Measurements from ENCODE around the gene AUTS2. TPM values are rescaled to one million over a fixed set of nuclear protein-coding genes. Genes with fewer than 3 reads are reported as not detected.

The AUTS2 gene
- total and polyA plus RNA-seq, 2 experiments from 2014 or later, result 32.0 to 91.0 TPM

GRCh38 chr7:70243443-70243842 lies 645.2 kb downstream of the AUTS2 start:
- Histone ChIP-seq H3K9me2 (ENCODE audit: insufficient read depth) (no peaks in the 10 kb centered on the region), H4K20me1 (replicated peaks; ENCODE audit: insufficient read depth) (no peaks in the 10 kb centered on the region), H2AFZ (no peak overlapping the region), H3K27me3 (ENCODE audit: insufficient read depth) (no peaks in the 10 kb centered on the region), H3K36me3 (ENCODE audit: insufficient read depth) (no peaks in the 10 kb centered on the region), H3K4me2 (no peak overlapping the region), H3K27ac (ENCODE audit: low read depth) (no peak overlapping the region), H3K4me3 (no peak overlapping the region), H3K4me1 (ENCODE audit: insufficient read depth) (peaks cover 19% of the 10 kb centered on the region), H3F3A (replicated peaks; ENCODE audit: low read depth) (no peaks in the 10 kb centered on the region), H3K79me2 (replicated peaks; ENCODE audit: insufficient read depth) (no peaks in the 10 kb centered on the region)
- DNase-seq (ENCODE audit: low spot score) (no peak), ATAC-seq (no peak)
- no peak overlapping the region for H3K4me3 Mint-ChIP-seq
- no peaks in the 10 kb centered on the region for H3K36me3 Mint-ChIP-seq (ENCODE audit: low read depth)
- H3K9me3 Mint-ChIP-seq, result peaks cover 6% of the 10 kb centered on the region; the same call in 2 of the 3 replicates
- H3K27me3 Mint-ChIP-seq (ENCODE audit: insufficient read depth, low read depth, poor library complexity), result peaks cover 6% of the 10 kb centered on the region
- peaks cover 12% of the 10 kb centered on the region for H3K4me1 Mint-ChIP-seq
- H3K27ac Mint-ChIP-seq, result no peak overlapping the region
- TF ChIP-seq STAT1 (IDR thresholded peaks at IDR 0.05; ENCODE audit: unreplicated experiment), result no peak
- no peak for TF ChIP-seq EZH2 (IDR thresholded peaks at IDR 0.05; ENCODE audit: low read depth, unreplicated experiment)
- no peak for TF ChIP-seq EZH2phosphoT487 (IDR thresholded peaks at IDR 0.05; ENCODE audit: unreplicated experiment)
- no peak for TF ChIP-seq NANOG (IDR thresholded peaks at IDR 0.05; ENCODE audit: borderline replicate concordance)
- no peak for TF ChIP-seq CREB1 (CRISPR knock-in tag; IDR thresholded peaks at IDR 0.05; ENCODE audit: low read depth)
- no peak for TF ChIP-seq ZNF331 (CRISPR knock-in tag; IDR thresholded peaks at IDR 0.05; ENCODE audit: low read depth)
- no peak for TF ChIP-seq REST (IDR thresholded peaks at IDR 0.05; ENCODE audit: unreplicated experiment)
- no peak for TF ChIP-seq POLR2AphosphoS5 (IDR thresholded peaks at IDR 0.05; ENCODE audit: low read depth)
- TF ChIP-seq, protein P1, sequence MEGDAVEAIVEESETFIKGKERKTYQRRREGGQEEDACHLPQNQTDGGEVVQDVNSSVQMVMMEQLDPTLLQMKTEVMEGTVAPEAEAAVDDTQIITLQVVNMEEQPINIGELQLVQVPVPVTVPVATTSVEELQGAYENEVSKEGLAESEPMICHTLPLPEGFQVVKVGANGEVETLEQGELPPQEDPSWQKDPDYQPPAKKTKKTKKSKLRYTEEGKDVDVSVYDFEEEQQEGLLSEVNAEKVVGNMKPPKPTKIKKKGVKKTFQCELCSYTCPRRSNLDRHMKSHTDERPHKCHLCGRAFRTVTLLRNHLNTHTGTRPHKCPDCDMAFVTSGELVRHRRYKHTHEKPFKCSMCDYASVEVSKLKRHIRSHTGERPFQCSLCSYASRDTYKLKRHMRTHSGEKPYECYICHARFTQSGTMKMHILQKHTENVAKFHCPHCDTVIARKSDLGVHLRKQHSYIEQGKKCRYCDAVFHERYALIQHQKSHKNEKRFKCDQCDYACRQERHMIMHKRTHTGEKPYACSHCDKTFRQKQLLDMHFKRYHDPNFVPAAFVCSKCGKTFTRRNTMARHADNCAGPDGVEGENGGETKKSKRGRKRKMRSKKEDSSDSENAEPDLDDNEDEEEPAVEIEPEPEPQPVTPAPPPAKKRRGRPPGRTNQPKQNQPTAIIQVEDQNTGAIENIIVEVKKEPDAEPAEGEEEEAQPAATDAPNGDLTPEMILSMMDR (conservative IDR thresholded peaks at IDR 0.05; ENCODE audit: low read depth in 2 of 2), result no peak
- TF ChIP-seq, protein P2, sequence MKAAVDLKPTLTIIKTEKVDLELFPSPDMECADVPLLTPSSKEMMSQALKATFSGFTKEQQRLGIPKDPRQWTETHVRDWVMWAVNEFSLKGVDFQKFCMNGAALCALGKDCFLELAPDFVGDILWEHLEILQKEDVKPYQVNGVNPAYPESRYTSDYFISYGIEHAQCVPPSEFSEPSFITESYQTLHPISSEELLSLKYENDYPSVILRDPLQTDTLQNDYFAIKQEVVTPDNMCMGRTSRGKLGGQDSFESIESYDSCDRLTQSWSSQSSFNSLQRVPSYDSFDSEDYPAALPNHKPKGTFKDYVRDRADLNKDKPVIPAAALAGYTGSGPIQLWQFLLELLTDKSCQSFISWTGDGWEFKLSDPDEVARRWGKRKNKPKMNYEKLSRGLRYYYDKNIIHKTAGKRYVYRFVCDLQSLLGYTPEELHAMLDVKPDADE (IDR thresholded peaks at IDR 0.05), result no peak
- TF ChIP-seq ZNF462 (CRISPR knock-in tag; IDR thresholded peaks at IDR 0.05), result no peak
- TF ChIP-seq JUNB (IDR thresholded peaks at IDR 0.05; ENCODE audit: unreplicated experiment), result no peak
- no peak for TF ChIP-seq ZNF114 (CRISPR knock-in tag; IDR thresholded peaks at IDR 0.05)

All from GM23338 (cell line).